Posterior vena cava (tissue), 2 donors: ENCODE data around the gene MVD. TPM values are rescaled to one million over a fixed set of nuclear protein-coding genes. Genes with fewer than 3 reads are reported as not detected.
A peak's percentile ranks its signal among the peaks of the same experiment; 100 is the strongest.

Experiments
- DNase-seq: peaks from one replicate; pipeline ENCODE4 v3.0.0-alpha.2; 2020; ENCODE audit warnings: low spot score
- intact Hi-C, 2 donors: fragments of 100-400 bp; cut with DNase I; formaldehyde crosslinking; loops; one replicate each; pipeline versions ENCODE4 v1.14.1 to v1.14.2; 2022 to 2023
- long read RNA-seq, 2 donors: library from polyadenylated mRNA; unstranded; transcript quantifications; one replicate each; pipeline ENCODE4 v2.0.0, GENCODE V29; 2020 to 2021
- total RNA-seq, 2 donors: library from RNA; stranded (reverse); fragmentation: NEBNext Ultra II Directional; extraction: Animal tissue kit (Norgen Biotek cat#: 25700); gene quantifications; one replicate each; pipeline ENCODE4 v1.2.1, GENCODE V29; 2021
- donor health status: DM: yes; HTN: yes; CAD: no.
- donor health status: DM: yes; HTN: yes; CAD: no.

Gene MVD
- 10 to 100 TPM; 21.6 to 22.6 TPM for total RNA-seq
- long read RNA-seq, donor 1, transcript MVD-201 (10 exons, 1,823 nt), result major isoform, 5 of 25 reads
- long read RNA-seq, donor 1, partial matches to known transcripts, result 7 of 25 reads
- long read RNA-seq, donor 1, other reads (novel, unspliced or antisense), result 9 of 25 reads
- long read RNA-seq, donor 2, transcript MVD-209 (6 exons, 2,352 nt), result minor isoform, 5 of 181 reads
- long read RNA-seq, donor 2, transcript MVD-201 (10 exons, 1,823 nt), result major isoform, 133 of 181 reads
- long read RNA-seq, donor 2, partial matches to known transcripts, result 17 of 181 reads
- long read RNA-seq, donor 2, other reads (novel, unspliced or antisense), result 26 of 181 reads

DNA sequence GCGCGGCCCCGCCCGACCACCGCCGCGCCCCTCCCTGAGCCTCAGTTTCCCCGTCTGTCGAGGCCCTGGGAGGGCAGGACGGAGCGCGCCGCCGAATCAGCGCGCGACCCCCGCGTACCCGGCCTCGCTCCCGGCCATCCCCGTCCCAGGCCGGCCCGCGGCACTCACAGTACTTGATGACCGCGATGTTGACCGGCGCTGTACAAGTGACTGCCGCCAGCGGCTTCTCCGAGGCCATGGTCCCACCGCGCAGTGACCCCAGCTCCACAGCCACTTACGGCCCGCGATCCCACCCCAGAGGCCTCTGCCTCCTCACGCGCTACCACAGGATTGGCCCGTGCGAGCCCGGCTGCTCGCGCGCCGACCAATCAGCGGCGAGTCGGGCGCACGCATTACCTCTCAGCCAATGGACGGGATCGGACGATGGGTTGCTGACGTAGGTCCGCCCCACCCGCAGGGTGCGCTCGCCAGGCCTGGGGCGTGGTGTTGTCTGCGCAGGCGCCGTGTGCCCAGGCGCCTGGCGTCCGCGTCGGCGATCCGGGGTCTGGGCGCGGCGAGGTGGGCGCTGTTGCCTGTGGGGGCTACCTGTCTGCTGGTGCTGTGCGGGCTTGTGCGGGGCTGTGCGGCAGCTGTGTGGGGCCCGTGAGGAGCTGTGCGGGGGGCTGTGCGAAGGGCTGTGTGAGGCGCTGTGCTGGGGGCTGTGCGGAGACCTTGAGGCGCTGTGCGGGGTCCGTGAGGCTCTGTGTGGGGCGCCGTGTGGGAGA lies at the start of gene MVD:
Gene MVD (minus strand): TSS at position 249 of the 764 bp plus-strand sequence. CDS start 11 bp downstream, at position 238.
- intact Hi-C loops, result no loop called here
- peak; percentile 99 for DNase-seq

GRCh38 chr16:88712362-88712979 lies 49.6 kb upstream of the MVD start:
- DNase-seq, result no peak
- intact Hi-C loops, result no loop called here

DNA sequence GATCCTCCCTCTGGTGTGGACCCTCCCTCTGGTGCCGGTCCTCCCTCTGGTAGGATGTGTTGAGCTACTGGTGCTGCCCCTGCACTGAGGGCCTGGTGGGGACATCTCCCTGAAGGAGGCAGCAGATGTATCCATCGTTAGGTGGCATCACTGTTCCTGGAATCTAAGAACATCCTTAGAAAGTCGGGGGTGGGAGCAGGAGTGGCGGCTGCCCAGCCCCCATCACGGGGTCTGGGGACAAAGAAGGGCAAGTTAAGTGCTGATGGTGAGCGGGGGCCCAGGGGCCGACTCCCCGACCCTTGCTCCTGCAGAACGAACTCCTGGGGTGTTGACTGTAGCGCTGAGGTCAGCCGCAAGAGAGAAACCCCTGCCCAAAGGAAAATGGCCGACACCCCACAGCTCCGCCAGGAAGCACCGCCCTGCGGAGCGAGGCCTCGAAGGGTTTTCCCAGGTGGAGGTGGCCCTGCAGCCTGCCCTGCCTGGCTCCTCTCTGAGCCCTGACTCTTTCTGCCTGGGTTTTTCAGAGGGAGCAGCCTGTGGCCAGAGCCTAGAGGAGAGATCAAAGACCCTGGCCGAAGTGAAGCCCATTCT lies 49.0 kb upstream of the MVD start:
- DNase-seq, result no peak
- intact Hi-C loops, result no loop called here

DNA sequence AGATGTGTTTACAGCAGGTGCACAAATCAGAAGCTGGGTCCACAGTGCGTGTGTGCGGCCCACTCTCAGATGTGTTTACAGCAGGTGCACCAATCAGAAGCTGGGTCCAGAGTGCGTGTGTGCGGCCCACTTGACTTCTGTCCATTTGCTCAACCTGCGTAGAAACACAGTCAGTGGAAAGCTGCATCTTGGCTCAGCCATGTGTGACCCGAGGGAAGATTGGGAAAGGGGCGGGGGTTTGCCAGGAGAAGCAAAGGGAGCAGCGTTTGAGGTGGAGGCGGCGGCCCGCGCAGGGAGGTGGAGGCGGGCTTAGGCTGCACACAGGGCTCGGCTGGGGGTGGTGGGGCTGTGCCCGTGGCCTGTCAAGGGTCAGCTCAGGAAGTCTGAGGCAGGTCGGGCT lies 47.7 kb upstream of the MVD start:
- DNase-seq, result no peak
- intact Hi-C loops, result no loop called here

GRCh38 chr16:88706965-88707826 lies 44.3 kb upstream of the MVD start:
- DNase-seq, result no peak
- intact Hi-C loops, result loop anchor here in 1 of 2 donors (10.0 kb wide), 1 partner anchor 938 kb away; no protein-coding TSS in a partner anchor

GRCh38 chr16:88706229-88706964 lies 43.5 kb upstream of the MVD start, which contains the start of the genes CTU2 and RNF166:
Gene CTU2, plus strand, starts transcription at chr16:88706503. Its CDS starts 28 bp downstream, at chr16:88706531.
Gene RNF166, minus strand, starts transcription at chr16:88706408. Its CDS starts 83 bp downstream, at chr16:88706325.
- intact Hi-C loops, result loop anchor here in 1 of 2 donors (10.0 kb wide), 1 partner anchor 938 kb away; no protein-coding TSS in a partner anchor
- DNase-seq, result peak; percentile 98

DNA sequence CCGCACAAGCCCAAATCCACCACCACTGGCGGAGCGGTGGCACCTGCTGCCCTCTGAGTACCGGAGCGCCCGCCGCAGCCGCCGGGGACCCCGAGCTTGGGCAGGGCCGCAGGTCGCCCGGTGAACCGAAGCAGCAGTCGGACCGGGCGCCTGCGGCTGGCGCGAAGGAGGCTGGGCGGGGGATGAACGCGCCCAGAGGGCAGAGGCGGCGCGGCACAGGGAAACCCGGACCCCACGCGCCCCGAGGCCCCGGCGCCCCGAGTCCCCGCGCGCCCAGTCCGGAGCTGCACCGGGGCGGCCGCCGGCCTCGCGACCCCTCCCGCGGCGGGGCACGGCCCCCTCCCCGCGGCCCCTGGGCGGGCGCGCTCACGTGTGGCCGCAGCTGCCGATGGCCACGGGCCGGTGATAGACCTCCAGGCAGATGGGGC lies 42.9 kb upstream of the MVD start:
- intact Hi-C loops, result loop anchor here in 1 of 2 donors (10.0 kb wide), 1 partner anchor 939 kb away; no protein-coding TSS in a partner anchor

GRCh38 chr16:88705076-88705684 lies 42.3 kb upstream of the MVD start:
- DNase-seq, result no peak
- intact Hi-C loops, result loop anchor here in 1 of 2 donors (10.0 kb wide), 1 partner anchor 940 kb away; no protein-coding TSS in a partner anchor

More for the DNA sequence above, 42.9 kb upstream of the MVD start:
- DNase-seq, result no peak

GRCh38 chr16:88703486-88704309 lies 40.8 kb upstream of the MVD start:
- intact Hi-C loops, result loop anchor here in 1 of 2 donors (10.0 kb wide), 1 partner anchor 941 kb away; no protein-coding TSS in a partner anchor
- DNase-seq, result no peak

GRCh38 chr16:88702371-88703210 lies 39.7 kb upstream of the MVD start:
- DNase-seq, result no peak
- intact Hi-C loops, result loop anchor here in 1 of 2 donors (10.0 kb wide), 1 partner anchor 942 kb away; no protein-coding TSS in a partner anchor

- intact Hi-C loops, result loop anchor here in 1 of 2 donors (10.0 kb wide), 1 partner anchor 943 kb away; no protein-coding TSS in a partner anchor
- no peak for DNase-seq
These were observed 38.9 kb upstream of the MVD start for GRCh38 chr16:88701581-88702370.

GRCh38 chr16:88700636-88701482 lies 38.0 kb upstream of the MVD start:
- intact Hi-C loops, result loop anchor here in 1 of 2 donors (10.0 kb wide), 1 partner anchor 944 kb away; no protein-coding TSS in a partner anchor
- DNase-seq, result peak; percentile 98

- intact Hi-C loops, result loop anchor here in 1 of 2 donors (10.0 kb wide), 1 partner anchor 945 kb away; no protein-coding TSS in a partner anchor
- DNase-seq, result no peak
These were observed 37.4 kb upstream of the MVD start for GRCh38 chr16:88700322-88700635.

DNA sequence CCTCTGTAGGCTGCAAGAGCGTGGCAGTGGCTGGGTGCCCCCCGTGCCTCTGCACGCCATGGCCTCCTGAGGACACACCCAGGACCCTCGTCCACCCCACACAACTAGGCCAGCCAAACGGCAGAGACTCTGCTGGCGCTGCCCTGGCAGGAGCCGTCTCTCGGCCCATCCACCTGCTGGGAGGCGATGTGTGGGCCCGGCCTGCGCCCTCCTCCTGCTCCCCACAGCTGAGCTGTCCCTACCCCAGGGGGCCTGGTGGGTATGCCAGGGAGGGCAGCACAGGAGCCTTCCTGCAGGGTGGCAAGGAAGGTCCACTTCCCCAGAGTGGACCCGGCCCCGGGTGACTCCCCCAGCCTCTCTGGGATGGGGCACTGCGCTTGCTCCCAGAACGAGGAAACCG lies 36.3 kb upstream of the MVD start:
- intact Hi-C loops, result no loop called here
- no peak for DNase-seq
